ENCODE results near the gene FGF12. TPM values are rescaled to one million over a fixed set of nuclear protein-coding genes. Genes with fewer than 3 reads are reported as not detected.

FGF12 gene
- total and polyA plus RNA-seq, 2 donors (not counting 1 experiment from before 2014, with no cell fraction given) = 0.17 TPM; not detected in 1

- Histone ChIP-seq H3K9me3 (ENCODE audit: control insufficient read depth, insufficient read depth, low read depth, low read length) (no peaks in the 10 kb centered on the region), H4K20me1 (ENCODE audit: control insufficient read depth, extremely low read depth, insufficient read depth, low read length) (no peaks in the 10 kb centered on the region), H3K27ac (ENCODE audit: insufficient read depth, low read length) (no peak overlapping the region), H2AFZ (ENCODE audit: low read length) (no peak overlapping the region), H3K4me3 (replicated peaks in 1 of 4; ENCODE audit: control extremely low read depth in 1 of 4, insufficient read depth in 1 of 4, low read depth in 3 of 4, low read length in 4 of 4) (no peak overlapping the region), H3K36me3 (ENCODE audit: control insufficient read depth, insufficient read depth, low read length) (no peaks in the 10 kb centered on the region), H3K79me2 (ENCODE audit: control insufficient read depth, insufficient read depth, low read length) (no peaks in the 10 kb centered on the region), H3K4me2 (ENCODE audit: extremely low read depth, insufficient read depth, low read length) (no peak overlapping the region), H3K4me1 (ENCODE audit: control insufficient read depth, extremely low read depth, insufficient read depth, low read length) (no peaks in the 10 kb centered on the region), H3K27me3 (ENCODE audit: control insufficient read depth, insufficient read depth, low read length) (no peaks in the 10 kb centered on the region), H3K9ac (ENCODE audit: insufficient read depth, low read length) (no peak overlapping the region)
- no peak for TF ChIP-seq EZH2 (IDR thresholded peaks at IDR 0.05; ENCODE audit: low read length, missing control alignments)
- TF ChIP-seq, protein P1, sequence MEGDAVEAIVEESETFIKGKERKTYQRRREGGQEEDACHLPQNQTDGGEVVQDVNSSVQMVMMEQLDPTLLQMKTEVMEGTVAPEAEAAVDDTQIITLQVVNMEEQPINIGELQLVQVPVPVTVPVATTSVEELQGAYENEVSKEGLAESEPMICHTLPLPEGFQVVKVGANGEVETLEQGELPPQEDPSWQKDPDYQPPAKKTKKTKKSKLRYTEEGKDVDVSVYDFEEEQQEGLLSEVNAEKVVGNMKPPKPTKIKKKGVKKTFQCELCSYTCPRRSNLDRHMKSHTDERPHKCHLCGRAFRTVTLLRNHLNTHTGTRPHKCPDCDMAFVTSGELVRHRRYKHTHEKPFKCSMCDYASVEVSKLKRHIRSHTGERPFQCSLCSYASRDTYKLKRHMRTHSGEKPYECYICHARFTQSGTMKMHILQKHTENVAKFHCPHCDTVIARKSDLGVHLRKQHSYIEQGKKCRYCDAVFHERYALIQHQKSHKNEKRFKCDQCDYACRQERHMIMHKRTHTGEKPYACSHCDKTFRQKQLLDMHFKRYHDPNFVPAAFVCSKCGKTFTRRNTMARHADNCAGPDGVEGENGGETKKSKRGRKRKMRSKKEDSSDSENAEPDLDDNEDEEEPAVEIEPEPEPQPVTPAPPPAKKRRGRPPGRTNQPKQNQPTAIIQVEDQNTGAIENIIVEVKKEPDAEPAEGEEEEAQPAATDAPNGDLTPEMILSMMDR (conservative IDR thresholded peaks at IDR 0.05 in 1 of 2, IDR thresholded peaks at IDR 0.05 in 1 of 2; ENCODE audit: low read depth in 1 of 2, low read length in 2 of 2) = no peak
- no peak for DNase-seq (ENCODE audit: low read depth in 2 of 2)
Observed at GRCh38 chr3:192641919-192642318, 85.4 kb downstream of the FGF12 start.

DNA sequence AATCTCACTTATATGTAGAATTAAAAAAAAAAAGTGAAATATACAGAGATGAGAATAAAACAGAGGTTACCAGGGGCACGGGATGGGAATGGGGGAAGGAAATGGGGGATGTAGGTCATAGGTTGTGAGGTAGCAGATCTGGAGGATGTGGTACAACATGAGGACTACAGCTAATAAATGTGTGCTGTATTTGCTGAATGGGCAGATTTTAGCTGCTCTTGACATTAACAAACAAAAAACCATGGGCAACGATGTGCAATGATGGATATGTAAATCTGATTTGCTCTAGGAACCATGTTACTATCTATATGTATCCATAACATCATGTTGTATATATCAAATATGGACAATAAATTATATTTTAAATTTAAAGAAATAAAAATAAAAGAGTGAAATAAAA, 87.4 kb downstream of the FGF12 start:
- Histone ChIP-seq H3K9ac (ENCODE audit: insufficient read depth, low read length) (no peak overlapping the region), H3K9me3 (ENCODE audit: control insufficient read depth, insufficient read depth, low read depth, low read length) (no peaks in the 10 kb centered on the region), H3K4me3 (replicated peaks in 1 of 4; ENCODE audit: control extremely low read depth in 1 of 4, insufficient read depth in 1 of 4, low read depth in 3 of 4, low read length in 4 of 4) (no peak overlapping the region), H3K36me3 (ENCODE audit: control insufficient read depth, insufficient read depth, low read length) (no peaks in the 10 kb centered on the region), H3K4me1 (ENCODE audit: control insufficient read depth, extremely low read depth, insufficient read depth, low read length) (no peaks in the 10 kb centered on the region), H3K27me3 (ENCODE audit: control insufficient read depth, insufficient read depth, low read length) (no peaks in the 10 kb centered on the region), H3K27ac (ENCODE audit: insufficient read depth, low read length) (no peak overlapping the region), H3K4me2 (ENCODE audit: extremely low read depth, insufficient read depth, low read length) (no peak overlapping the region), H3K79me2 (ENCODE audit: control insufficient read depth, insufficient read depth, low read length) (no peaks in the 10 kb centered on the region), H2AFZ (ENCODE audit: low read length) (no peak overlapping the region), H4K20me1 (ENCODE audit: control insufficient read depth, extremely low read depth, insufficient read depth, low read length) (no peaks in the 10 kb centered on the region)
- TF ChIP-seq, protein P1 (conservative IDR thresholded peaks at IDR 0.05 in 1 of 2, IDR thresholded peaks at IDR 0.05 in 1 of 2; ENCODE audit: low read depth in 1 of 2, low read length in 2 of 2) = no peak
- TF ChIP-seq EZH2 (IDR thresholded peaks at IDR 0.05; ENCODE audit: low read length, missing control alignments) = no peak
- no peak for DNase-seq (ENCODE audit: low read depth in 2 of 2)

- H4K20me1 ChIP-seq (ENCODE audit: control insufficient read depth, extremely low read depth, insufficient read depth, low read length) = no peaks in the 10 kb centered on the region
- no peaks in the 10 kb centered on the region for H3K27me3 ChIP-seq (ENCODE audit: control insufficient read depth, insufficient read depth, low read length)
- no peaks in the 10 kb centered on the region for H3K9me3 ChIP-seq (ENCODE audit: control insufficient read depth, insufficient read depth, low read depth, low read length)
- H3K79me2 ChIP-seq (ENCODE audit: control insufficient read depth, insufficient read depth, low read length) = no peaks in the 10 kb centered on the region
- H3K4me3 ChIP-seq (replicated peaks in 1 of 4; ENCODE audit: control extremely low read depth in 1 of 4, insufficient read depth in 1 of 4, low read depth in 3 of 4, low read length in 4 of 4) = no peak overlapping the region
- TF ChIP-seq, protein P1 (conservative IDR thresholded peaks at IDR 0.05 in 1 of 2, IDR thresholded peaks at IDR 0.05 in 1 of 2; ENCODE audit: low read depth in 1 of 2, low read length in 2 of 2) = no peak
- no peak for TF ChIP-seq EZH2 (IDR thresholded peaks at IDR 0.05; ENCODE audit: low read length, missing control alignments)
- H3K36me3 ChIP-seq (ENCODE audit: control insufficient read depth, insufficient read depth, low read length) = no peaks in the 10 kb centered on the region
- H3K4me1 ChIP-seq (ENCODE audit: control insufficient read depth, extremely low read depth, insufficient read depth, low read length) = no peaks in the 10 kb centered on the region
- no peak overlapping the region for H3K27ac ChIP-seq (ENCODE audit: insufficient read depth, low read length)
- no peak overlapping the region for H3K4me2 ChIP-seq (ENCODE audit: extremely low read depth, insufficient read depth, low read length)
- no peak overlapping the region for H3K9ac ChIP-seq (ENCODE audit: insufficient read depth, low read length)
- H2AFZ ChIP-seq (ENCODE audit: low read length) = no peak overlapping the region
- DNase-seq (ENCODE audit: low read depth in 2 of 2) = no peak
Observed at GRCh38 chr3:192637803-192638202, 89.5 kb downstream of the FGF12 start.
